Effector memory CD8-positive, alpha-beta T cell (primary cell): ENCODE measurements around the gene CEP83.
"Not testable (repeated sequence)": the region's sequence is repeated elsewhere in the genome, so short reads cannot be mapped to it uniquely, and the experiment has no call there.

ENCODE experiments used
- ATAC-seq: fragments of 150-1000 bp; cut with Tn5 transposase; replicated peaks from 2 replicates; pipeline ENCODE4 v1.10.0; 2021; ENCODE audit warnings: mild to moderate bottlenecking, moderate library complexity
- DNase-seq, 3 experiments: peaks; one replicate each; pipeline ENCODE4 v3.0.0; 2021
- H3K27ac Mint-ChIP-seq, 2 donors: one replicate each; pipeline ENCODE4 v1.8.0; 2022; ENCODE audit warnings: mild to moderate bottlenecking in 2 of 2, mixed read lengths in 2 of 2, moderate library complexity in 2 of 2
- H3K27me3 Mint-ChIP-seq, 2 donors: one replicate each; pipeline ENCODE4 v1.8.0; 2022; ENCODE audit warnings: mixed read lengths in 2 of 2
- H3K36me3 Mint-ChIP-seq: one replicate; pipeline ENCODE4 v1.8.0; 2022; ENCODE audit warnings: mild to moderate bottlenecking, moderate library complexity, mixed read lengths; ENCODE audit not compliant: insufficient read depth
- H3K4me1 Mint-ChIP-seq, 2 donors: one replicate each; pipeline ENCODE4 v1.8.0; 2022; ENCODE audit warnings: low read depth in 2 of 2, mixed read lengths in 2 of 2
- H3K4me3 Mint-ChIP-seq, 2 donors: one replicate each; pipeline ENCODE4 v1.8.0; 2022; ENCODE audit warnings: mild to moderate bottlenecking in 2 of 2, mixed read lengths in 2 of 2, moderate library complexity in 2 of 2
- H3K9me3 Mint-ChIP-seq, 2 donors: one replicate each; pipeline ENCODE4 v1.8.0; 2022; ENCODE audit warnings: mixed read lengths in 2 of 2

Gene CEP83

GRCh38 chr12:94426049-94426448, 33.6 kb downstream of the CEP83 start:
- Mint-ChIP-seq H3K4me3 (no peak overlapping the region), H3K4me1 (peaks cover 0 to 6% of the 10 kb centered on the region in 2 donors), H3K27ac (no peak overlapping the region), H3K27me3 (no peaks in the 10 kb centered on the region), H3K9me3 (peaks cover 7 to 11% of the 10 kb centered on the region in 2 donors), H3K36me3 (no peaks in the 10 kb centered on the region)
- DNase-seq (no peak), ATAC-seq (no peak)

- H3K27ac Mint-ChIP-seq: peak overlapping the region in 1 of 2 donors; percentile 67
- not testable (repeated sequence) for H3K27me3 Mint-ChIP-seq, DNase-seq, ATAC-seq, H3K9me3 Mint-ChIP-seq, H3K4me1 Mint-ChIP-seq, H3K36me3 Mint-ChIP-seq, H3K4me3 Mint-ChIP-seq
Measured at GRCh38 chr12:94424830-94425229, 34.8 kb downstream of the CEP83 start.

GRCh38 chr12:94421868-94422740, 37.6 kb downstream of the CEP83 start:
- Mint-ChIP-seq H3K36me3 (no peaks in the 10 kb centered on the region), H3K4me3 (no peak overlapping the region), H3K27ac (no peak overlapping the region), H3K9me3 (peaks cover 7 to 11% of the 10 kb centered on the region in 2 donors), H3K4me1 (peaks cover 0 to 6% of the 10 kb centered on the region in 2 donors), H3K27me3 (no peaks in the 10 kb centered on the region)
- DNase-seq: no peak
- no peak for ATAC-seq

GRCh38 chr12:94418517-94418916, 41.1 kb downstream of the CEP83 start:
- peaks cover 7 to 11% of the 10 kb centered on the region in 2 donors for H3K9me3 Mint-ChIP-seq
- DNase-seq: no peak
- H3K4me3 Mint-ChIP-seq: no peak overlapping the region
- H3K36me3 Mint-ChIP-seq: no peaks in the 10 kb centered on the region
- no peaks in the 10 kb centered on the region for H3K27me3 Mint-ChIP-seq
- no peak for ATAC-seq
- H3K27ac Mint-ChIP-seq: no peak overlapping the region
- H3K4me1 Mint-ChIP-seq: peaks cover 0 to 4% of the 10 kb centered on the region in 2 donors

GRCh38 chr12:94416613-94417012, 43.1 kb downstream of the CEP83 start:
- no peak for ATAC-seq

GRCh38 chr12:94415066-94415465, 44.6 kb downstream of the CEP83 start:
- H3K4me3 Mint-ChIP-seq: no peak overlapping the region

More at GRCh38 chr12:94416613-94417012, 43.1 kb downstream of the CEP83 start:
- Mint-ChIP-seq H3K9me3 (peaks cover 0 to 11% of the 10 kb centered on the region in 2 donors), H3K27ac (no peak overlapping the region), H3K27me3 (no peaks in the 10 kb centered on the region), H3K4me1 (peaks cover 0 to 4% of the 10 kb centered on the region in 2 donors), H3K4me3 (no peak overlapping the region), H3K36me3 (no peaks in the 10 kb centered on the region)
- DNase-seq: no peak

GRCh38 chr12:94405413-94406116, 54.1 kb downstream of the CEP83 start:
- Mint-ChIP-seq H3K4me3 (no peak overlapping the region), H3K27ac (no peak overlapping the region), H3K27me3 (no peaks in the 10 kb centered on the region), H3K4me1 (peaks cover 5 to 7% of the 10 kb centered on the region in 2 donors), H3K36me3 (no peaks in the 10 kb centered on the region), H3K9me3 (no peaks in the 10 kb centered on the region)
- no peak for DNase-seq
- ATAC-seq: no peak

More at GRCh38 chr12:94415066-94415465, 44.6 kb downstream of the CEP83 start:
- Mint-ChIP-seq H3K27ac (no peak overlapping the region), H3K9me3 (peaks cover 0 to 11% of the 10 kb centered on the region in 2 donors), H3K4me1 (peaks cover 0 to 4% of the 10 kb centered on the region in 2 donors), H3K36me3 (peaks cover 3% of the 10 kb centered on the region), H3K27me3 (no peaks in the 10 kb centered on the region)
- DNase-seq (no peak), ATAC-seq (no peak)

GRCh38 chr12:94404854-94405253, 54.8 kb downstream of the CEP83 start:
- Mint-ChIP-seq H3K4me1 (peaks cover 5 to 7% of the 10 kb centered on the region in 2 donors), H3K27ac (no peak overlapping the region), H3K27me3 (no peaks in the 10 kb centered on the region), H3K4me3 (no peak overlapping the region), H3K9me3 (no peaks in the 10 kb centered on the region), H3K36me3 (no peaks in the 10 kb centered on the region)
- no peak for ATAC-seq
- no peak for DNase-seq

GRCh38 chr12:94401326-94401725, 58.3 kb downstream of the CEP83 start:
- peaks cover 4 to 6% of the 10 kb centered on the region in 2 donors for H3K9me3 Mint-ChIP-seq
- no peak for DNase-seq
- no peak for ATAC-seq
- H3K4me3 Mint-ChIP-seq: no peak overlapping the region
- H3K36me3 Mint-ChIP-seq: no peaks in the 10 kb centered on the region
- peaks cover 5 to 7% of the 10 kb centered on the region in 2 donors for H3K4me1 Mint-ChIP-seq
- no peaks in the 10 kb centered on the region for H3K27me3 Mint-ChIP-seq
- H3K27ac Mint-ChIP-seq: no peak overlapping the region

GRCh38 chr12:94398685-94399084, 61.0 kb downstream of the CEP83 start:
- H3K4me1 Mint-ChIP-seq, H3K27ac Mint-ChIP-seq, H3K36me3 Mint-ChIP-seq, ATAC-seq, H3K27me3 Mint-ChIP-seq, DNase-seq, H3K9me3 Mint-ChIP-seq, H3K4me3 Mint-ChIP-seq: not testable (repeated sequence)

- Mint-ChIP-seq H3K27me3 (no peaks in the 10 kb centered on the region), H3K36me3 (no peaks in the 10 kb centered on the region), H3K9me3 (peaks cover 4 to 6% of the 10 kb centered on the region in 2 donors), H3K4me1 (no peaks in the 10 kb centered on the region), H3K27ac (no peak overlapping the region), H3K4me3 (no peak overlapping the region)
- DNase-seq: no peak
- no peak for ATAC-seq
Measured at GRCh38 chr12:94397401-94397800, 62.3 kb downstream of the CEP83 start.

- not testable (repeated sequence) for H3K27me3 Mint-ChIP-seq, ATAC-seq, DNase-seq, H3K4me3 Mint-ChIP-seq, H3K27ac Mint-ChIP-seq, H3K9me3 Mint-ChIP-seq, H3K36me3 Mint-ChIP-seq, H3K4me1 Mint-ChIP-seq
Measured at GRCh38 chr12:94396014-94396413, 63.7 kb downstream of the CEP83 start.

- no peak for ATAC-seq
- Mint-ChIP-seq H3K27me3 (no peaks in the 10 kb centered on the region), H3K27ac (no peak overlapping the region), H3K4me1 (no peaks in the 10 kb centered on the region), H3K9me3 (no peaks in the 10 kb centered on the region), H3K4me3 (no peak overlapping the region), H3K36me3 (no peaks in the 10 kb centered on the region)
- DNase-seq: no peak
Measured at GRCh38 chr12:94390130-94390485, 69.6 kb downstream of the CEP83 start.
